Omental fat pad (tissue), 4 donors: ENCODE measurements around the gene NQO2. TPM values are rescaled to one million over a fixed set of nuclear protein-coding genes. Genes with fewer than 3 reads are reported as not detected.
"Not testable (repeated sequence)": the region's sequence is repeated elsewhere in the genome, so short reads cannot be mapped to it uniquely, and the experiment has no call there.

Experiments
- ATAC-seq: fragments of 150-250 bp; one replicate; pipeline ENCODE4 v1.9.1; 2016; ENCODE audit warnings: mild to moderate bottlenecking, moderate library complexity; ENCODE audit not compliant: low FRiP score
- DNase-seq: peaks from one replicate; pipeline ENCODE4 v3.0.0-alpha.2; 2019; ENCODE audit warnings: low spot score
- total RNA-seq, 4 donors: library from RNA; depleted of rRNA; stranded (reverse); fragments of >200 nt; gene quantifications; one replicate each; pipeline ENCODE4 v1.1.0, GENCODE V29; 2016
- TF ChIP-seq, protein P1 (sequence below), 3 donors: fragments of 450-650 bp; IDR thresholded peaks; one replicate each; pipeline ENCODE4 v1.5.1; 2016 to 2017; ENCODE audit warnings: antibody characterized with exemption in 3 of 3, mild to moderate bottlenecking in 3 of 3, moderate library complexity in 2 of 3

Gene NQO2
- total RNA-seq, 4 donors from 2014 or later = 32.9 to 54.0 (median 48.1) TPM

DNA sequence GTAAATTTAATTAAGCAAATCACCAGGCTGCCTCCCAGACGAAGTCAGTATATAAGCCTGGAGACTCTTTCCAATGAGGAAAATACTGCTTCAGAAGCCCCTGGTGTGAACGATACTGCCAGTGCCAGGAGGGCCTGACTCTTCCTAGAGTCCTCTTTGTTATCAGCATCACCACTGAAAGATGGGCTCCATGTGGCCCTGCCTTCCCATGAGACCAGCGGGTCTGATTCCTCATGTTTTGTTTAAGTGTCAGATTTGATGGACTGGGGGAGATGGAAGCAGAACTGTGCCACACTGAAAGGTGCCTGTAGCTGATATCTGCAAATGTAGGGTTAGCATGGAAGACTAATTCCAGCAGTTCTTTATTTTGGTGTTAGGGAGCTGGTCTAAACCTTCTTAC is 7.9 kb downstream of the NQO2 start:
- DNase-seq (no peak), ATAC-seq (no peak)
- TF ChIP-seq, protein P1, sequence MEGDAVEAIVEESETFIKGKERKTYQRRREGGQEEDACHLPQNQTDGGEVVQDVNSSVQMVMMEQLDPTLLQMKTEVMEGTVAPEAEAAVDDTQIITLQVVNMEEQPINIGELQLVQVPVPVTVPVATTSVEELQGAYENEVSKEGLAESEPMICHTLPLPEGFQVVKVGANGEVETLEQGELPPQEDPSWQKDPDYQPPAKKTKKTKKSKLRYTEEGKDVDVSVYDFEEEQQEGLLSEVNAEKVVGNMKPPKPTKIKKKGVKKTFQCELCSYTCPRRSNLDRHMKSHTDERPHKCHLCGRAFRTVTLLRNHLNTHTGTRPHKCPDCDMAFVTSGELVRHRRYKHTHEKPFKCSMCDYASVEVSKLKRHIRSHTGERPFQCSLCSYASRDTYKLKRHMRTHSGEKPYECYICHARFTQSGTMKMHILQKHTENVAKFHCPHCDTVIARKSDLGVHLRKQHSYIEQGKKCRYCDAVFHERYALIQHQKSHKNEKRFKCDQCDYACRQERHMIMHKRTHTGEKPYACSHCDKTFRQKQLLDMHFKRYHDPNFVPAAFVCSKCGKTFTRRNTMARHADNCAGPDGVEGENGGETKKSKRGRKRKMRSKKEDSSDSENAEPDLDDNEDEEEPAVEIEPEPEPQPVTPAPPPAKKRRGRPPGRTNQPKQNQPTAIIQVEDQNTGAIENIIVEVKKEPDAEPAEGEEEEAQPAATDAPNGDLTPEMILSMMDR (IDR thresholded peaks at IDR 0.05) = no peak

DNA sequence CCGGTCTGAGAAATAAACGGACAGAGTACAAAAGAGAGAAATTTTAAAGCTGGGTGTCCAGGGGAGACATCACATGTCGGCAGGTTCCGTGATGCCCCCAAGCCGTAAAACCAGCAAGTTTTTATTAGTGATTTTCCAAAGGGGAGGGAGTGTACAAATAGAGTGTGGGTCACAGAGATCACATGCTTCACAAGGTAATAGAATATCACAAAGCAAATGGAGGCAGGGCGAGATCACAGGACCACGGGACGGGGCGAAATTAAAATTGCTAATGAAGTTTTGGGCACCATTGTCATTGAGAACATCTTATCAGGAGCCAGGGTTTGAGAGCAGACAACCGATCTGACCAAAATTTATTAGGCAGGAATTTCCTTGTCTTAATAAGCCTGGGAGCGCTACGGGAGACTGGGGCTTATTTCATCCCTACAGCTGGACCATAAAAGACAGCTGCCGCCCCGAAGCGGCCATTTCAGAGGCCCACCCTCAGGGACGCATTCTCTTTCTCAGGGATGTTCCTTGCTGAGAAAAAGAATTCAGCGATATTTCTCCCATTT is 9.1 kb downstream of the NQO2 start:
- DNase-seq, ATAC-seq: not testable (repeated sequence)

DNA sequence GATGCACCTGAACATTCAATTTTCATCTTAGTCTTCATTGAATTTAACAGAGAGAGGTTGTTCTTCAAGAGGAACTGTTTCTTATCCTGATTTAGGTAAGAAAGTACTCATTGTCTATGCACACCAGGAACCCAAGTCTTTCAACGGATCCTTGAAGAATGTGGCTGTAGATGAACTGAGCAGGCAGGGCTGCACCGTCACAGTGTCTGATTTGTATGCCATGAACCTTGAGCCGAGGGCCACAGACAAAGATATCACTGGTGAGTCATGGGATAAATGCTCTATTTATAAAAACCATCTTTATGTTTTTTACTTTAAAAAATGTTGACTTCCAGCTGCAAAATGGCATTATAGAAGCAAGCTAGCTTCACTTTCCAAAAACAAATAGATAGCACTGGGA is 10.2 kb downstream of the NQO2 start:
- DNase-seq (no peak), ATAC-seq (no peak)
- TF ChIP-seq, protein P1 (IDR thresholded peaks at IDR 0.05) = no peak

DNA sequence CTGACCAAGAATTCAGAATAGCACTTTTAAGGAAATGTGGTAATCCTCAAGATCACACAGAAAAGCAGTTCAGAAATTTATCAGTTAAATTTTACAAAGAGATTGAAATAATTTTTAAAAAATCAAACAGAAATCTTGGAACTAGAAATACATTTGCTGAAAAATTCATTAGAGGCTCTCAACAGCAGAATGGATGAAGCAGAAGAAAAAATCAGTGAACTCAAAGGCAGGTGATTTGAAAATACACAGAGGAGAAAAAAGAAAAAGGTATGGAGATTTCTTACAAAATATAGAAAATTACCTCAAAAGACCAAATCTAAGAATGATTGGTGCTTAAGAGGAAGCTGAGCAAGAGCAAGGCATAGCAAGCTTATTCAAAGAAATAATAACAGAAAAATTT is 11.5 kb downstream of the NQO2 start:
- ATAC-seq (no peak), DNase-seq (no peak)
- TF ChIP-seq, protein P1 (IDR thresholded peaks at IDR 0.05) = no peak

DNA sequence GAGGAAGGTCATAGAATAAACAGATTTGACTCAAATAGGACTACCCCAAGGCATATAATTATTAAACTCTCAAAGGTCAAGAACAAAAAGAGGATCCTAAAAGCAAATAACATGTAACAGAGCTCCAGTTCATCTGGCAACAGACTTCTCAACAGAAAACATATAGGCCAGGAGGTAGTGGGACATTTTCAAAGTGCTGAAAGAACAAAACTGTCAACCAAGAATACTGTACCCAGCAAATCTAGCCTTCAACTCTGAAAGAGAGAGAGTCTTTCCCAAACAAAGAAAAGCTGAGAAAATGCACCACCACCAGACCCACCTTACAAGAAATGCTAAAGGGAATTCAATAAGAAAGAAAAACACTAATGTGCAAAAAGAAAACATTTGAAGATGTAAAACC is 11.9 kb downstream of the NQO2 start:
- TF ChIP-seq, protein P1 (IDR thresholded peaks at IDR 0.05) = no peak
- ATAC-seq (no peak), DNase-seq (no peak)

DNA sequence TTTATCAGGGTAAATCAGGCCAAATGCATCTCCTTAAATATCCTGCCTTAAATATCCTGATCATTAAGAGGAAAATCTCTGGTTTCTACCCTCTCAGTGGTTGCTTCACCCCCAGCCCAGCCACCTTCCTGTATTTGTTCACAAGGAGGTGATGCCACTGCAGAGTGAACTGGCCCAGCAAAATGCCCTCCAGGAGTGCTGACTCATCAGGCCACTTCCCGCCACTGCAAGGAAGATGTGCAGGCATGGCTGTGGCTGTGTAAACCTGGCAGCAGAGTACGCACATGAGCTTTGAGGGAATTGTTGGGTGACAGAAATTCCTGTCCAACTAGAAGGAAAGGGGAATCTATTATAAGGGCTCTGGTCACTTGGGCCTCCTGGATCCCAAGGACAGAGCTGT is 13.8 kb downstream of the NQO2 start:
- DNase-seq (no peak), ATAC-seq (no peak)
- TF ChIP-seq, protein P1 (IDR thresholded peaks at IDR 0.05) = no peak

DNA sequence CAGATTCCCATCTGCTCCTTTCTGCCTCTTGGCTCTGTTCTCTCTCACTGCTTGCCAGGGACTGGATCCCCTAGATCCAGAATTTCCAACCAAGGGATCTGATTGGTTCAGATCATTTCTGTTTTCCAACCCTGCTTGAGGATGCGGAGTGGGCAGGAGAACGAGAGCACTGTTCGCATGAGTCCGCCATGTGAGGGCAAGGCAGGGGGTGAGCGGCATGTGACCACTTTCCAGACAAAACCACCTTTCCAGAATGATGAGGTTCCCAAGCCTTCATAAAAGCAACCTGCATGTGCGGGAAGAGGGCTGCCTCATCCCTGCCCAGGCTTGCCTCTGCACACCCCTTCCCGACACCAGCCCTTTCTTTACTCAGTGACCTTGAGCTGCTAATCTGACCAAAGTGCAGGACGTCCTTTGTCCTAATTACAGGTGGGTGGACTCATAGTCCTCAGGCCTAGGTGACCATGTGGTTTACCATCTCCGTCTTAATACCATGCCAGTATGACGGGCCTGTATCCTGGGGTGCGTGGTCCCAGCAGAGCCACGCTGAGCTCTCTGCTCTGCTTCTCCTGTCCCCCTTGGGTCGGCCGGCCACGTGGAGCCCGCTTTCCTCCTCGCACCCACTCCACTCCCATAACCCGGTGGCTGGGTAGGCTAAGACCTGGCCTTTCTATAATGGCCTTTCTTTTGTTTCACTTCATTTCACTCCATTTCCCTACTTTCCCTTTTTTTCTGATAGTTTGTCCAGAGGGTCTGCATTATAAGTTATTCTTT is 14.4 kb downstream of the NQO2 start:
- TF ChIP-seq, protein P1 (IDR thresholded peaks at IDR 0.05) = no peak
- no peak for ATAC-seq
- no peak for DNase-seq
